PFSK-1 (cell line): ENCODE results near the gene ACKR2.

Experiments used
- FOXP2 ChIP-seq: optimal IDR thresholded peaks from 2 replicates; pipeline ENCODE3; 2011; ENCODE audit warnings: borderline replicate concordance, control low read depth, inconsistent platforms; ENCODE audit not compliant: insufficient read depth; ENCODE audit errors: extremely low read length, extremely low read depth
- POLR2AphosphoS5 ChIP-seq: IDR thresholded peaks from 2 replicates; pipeline ENCODE4 v1.6.1; 2012; ENCODE audit warnings: low read depth, mild to moderate bottlenecking, control low read depth, low read length, moderate library complexity
- SIN3A ChIP-seq: IDR thresholded peaks from 2 replicates; pipeline ENCODE4 v1.6.1; 2012; ENCODE audit warnings: mild to moderate bottlenecking, low read length, moderate library complexity, borderline replicate concordance; ENCODE audit not compliant: insufficient read depth
- TAF1 ChIP-seq: IDR thresholded peaks from 2 replicates; pipeline ENCODE4 v1.6.1; 2012; ENCODE audit warnings: low read length, control low read depth, borderline replicate concordance; ENCODE audit not compliant: insufficient read depth
- TF ChIP-seq, protein P1 (sequence below), 2 experiments: IDR thresholded peaks; 2 replicates each; pipeline versions ENCODE4 v1.6.1 to v1.8.0; 2011 to 2012; ENCODE audit warnings: low read depth in 2 of 2, low read length in 2 of 2, control low read depth in 1 of 2, inconsistent platforms in 1 of 2, mild to moderate bottlenecking in 1 of 2, moderate library complexity in 1 of 2; ENCODE audit not compliant: insufficient read depth in 1 of 2

The ACKR2 gene

DNA sequence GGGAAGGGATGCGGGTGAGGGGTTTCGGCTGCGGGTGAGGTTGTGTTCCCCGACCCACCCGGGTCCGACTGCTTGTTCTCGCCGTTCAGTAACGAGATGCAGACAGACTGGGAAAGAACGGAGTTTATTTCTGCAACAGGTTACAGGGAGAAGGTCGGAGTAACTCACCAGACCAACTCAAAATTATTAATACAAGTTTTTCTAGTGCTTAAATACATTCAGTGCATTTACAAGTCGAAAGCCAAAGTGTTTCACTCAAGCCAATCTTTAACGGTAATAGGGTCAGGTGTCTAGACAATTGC is 4.5 kb upstream of the ACKR2 start:
- TF ChIP-seq FOXP2 (no peak), TAF1 (no peak)

DNA sequence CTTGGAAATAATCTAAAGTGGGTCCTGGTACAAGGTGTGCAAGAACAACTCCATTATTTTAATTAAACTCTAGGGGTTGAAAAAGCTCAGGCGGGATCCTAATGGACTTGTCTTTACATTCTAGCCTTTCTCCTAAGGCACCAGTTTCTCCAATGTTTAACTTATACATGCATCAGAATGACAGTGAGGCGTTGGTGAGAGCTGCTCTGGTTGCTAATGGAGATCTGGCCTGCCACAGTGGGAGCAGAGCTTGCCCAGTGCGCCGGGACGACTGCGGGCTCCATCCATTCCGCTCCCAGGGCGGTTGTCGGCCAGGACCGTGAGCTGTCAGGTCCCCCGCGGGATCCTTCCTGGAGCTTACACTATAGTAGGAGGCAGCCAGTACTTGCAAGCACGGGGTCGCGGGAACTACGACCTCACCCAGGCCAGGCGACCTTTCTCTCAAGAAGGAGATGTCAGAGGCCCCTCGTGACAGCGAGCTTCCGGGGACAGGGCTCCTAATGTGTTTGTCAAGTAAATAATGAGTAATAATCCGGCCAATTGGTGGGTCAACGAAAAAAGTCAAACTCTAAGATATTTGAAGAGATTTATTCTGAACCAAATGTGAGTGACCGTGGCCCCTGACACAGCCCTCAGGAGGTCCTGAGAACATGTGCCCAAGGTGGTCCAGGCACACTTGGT is 4.0 kb upstream of the ACKR2 start:
- TF ChIP-seq TAF1 (no peak), POLR2AphosphoS5 (no peak), SIN3A (no peak), FOXP2 (no peak)
- TF ChIP-seq, protein P1, sequence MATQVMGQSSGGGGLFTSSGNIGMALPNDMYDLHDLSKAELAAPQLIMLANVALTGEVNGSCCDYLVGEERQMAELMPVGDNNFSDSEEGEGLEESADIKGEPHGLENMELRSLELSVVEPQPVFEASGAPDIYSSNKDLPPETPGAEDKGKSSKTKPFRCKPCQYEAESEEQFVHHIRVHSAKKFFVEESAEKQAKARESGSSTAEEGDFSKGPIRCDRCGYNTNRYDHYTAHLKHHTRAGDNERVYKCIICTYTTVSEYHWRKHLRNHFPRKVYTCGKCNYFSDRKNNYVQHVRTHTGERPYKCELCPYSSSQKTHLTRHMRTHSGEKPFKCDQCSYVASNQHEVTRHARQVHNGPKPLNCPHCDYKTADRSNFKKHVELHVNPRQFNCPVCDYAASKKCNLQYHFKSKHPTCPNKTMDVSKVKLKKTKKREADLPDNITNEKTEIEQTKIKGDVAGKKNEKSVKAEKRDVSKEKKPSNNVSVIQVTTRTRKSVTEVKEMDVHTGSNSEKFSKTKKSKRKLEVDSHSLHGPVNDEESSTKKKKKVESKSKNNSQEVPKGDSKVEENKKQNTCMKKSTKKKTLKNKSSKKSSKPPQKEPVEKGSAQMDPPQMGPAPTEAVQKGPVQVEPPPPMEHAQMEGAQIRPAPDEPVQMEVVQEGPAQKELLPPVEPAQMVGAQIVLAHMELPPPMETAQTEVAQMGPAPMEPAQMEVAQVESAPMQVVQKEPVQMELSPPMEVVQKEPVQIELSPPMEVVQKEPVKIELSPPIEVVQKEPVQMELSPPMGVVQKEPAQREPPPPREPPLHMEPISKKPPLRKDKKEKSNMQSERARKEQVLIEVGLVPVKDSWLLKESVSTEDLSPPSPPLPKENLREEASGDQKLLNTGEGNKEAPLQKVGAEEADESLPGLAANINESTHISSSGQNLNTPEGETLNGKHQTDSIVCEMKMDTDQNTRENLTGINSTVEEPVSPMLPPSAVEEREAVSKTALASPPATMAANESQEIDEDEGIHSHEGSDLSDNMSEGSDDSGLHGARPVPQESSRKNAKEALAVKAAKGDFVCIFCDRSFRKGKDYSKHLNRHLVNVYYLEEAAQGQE (IDR thresholded peaks at IDR 0.05; ENCODE audit: insufficient read depth in 1 of 2, low read depth in 2 of 2, low read length in 2 of 2) = no peak

DNA sequence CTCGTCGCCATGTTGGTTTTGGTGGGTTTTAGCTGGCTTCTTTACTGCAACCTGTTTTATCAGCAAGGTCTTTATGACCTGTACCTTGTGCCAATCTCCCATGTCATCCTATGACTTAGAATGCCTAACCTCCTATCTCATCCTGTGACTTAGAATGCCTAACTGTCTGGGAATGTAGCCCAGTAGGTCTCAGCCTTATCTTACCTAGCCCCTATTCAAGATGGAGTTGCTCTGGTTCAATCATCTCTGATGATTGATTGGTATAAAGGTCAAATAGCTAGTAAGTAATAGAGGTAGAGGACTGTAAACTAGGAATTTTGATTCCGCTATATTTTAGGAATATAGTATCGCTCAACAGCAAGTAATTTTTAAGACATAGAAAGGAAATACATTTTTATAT is 1.3 kb upstream of the ACKR2 start:
- TF ChIP-seq TAF1 = no peak
- TF ChIP-seq FOXP2 = no peak
- TF ChIP-seq, protein P1 (IDR thresholded peaks at IDR 0.05; ENCODE audit: insufficient read depth in 1 of 2, low read depth in 2 of 2, low read length in 2 of 2) = no peak

DNA sequence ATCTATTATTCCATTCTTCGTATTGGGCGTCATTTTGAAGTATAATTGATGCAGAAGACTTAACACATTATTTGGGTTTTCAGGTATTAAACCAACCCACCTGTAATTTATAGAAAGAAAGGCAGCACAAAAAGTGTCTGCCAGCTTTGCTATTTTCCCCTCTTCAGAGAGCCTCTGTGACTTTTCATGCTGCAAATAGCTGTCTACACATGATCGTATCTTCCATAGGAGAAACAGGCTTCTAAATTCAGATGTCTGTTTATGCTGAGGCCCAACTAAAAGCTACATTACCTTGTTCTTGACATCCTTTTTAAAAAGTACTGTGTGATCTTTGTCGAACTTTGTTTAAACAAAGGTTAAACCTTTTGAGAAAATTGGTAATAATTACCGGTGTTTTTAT is 5.0 kb downstream of the ACKR2 start:
- TF ChIP-seq, protein P1 (IDR thresholded peaks at IDR 0.05; ENCODE audit: insufficient read depth in 1 of 2, low read depth in 2 of 2, low read length in 2 of 2) = no peak
- TF ChIP-seq SIN3A (no peak), FOXP2 (no peak), TAF1 (no peak), POLR2AphosphoS5 (no peak)

DNA sequence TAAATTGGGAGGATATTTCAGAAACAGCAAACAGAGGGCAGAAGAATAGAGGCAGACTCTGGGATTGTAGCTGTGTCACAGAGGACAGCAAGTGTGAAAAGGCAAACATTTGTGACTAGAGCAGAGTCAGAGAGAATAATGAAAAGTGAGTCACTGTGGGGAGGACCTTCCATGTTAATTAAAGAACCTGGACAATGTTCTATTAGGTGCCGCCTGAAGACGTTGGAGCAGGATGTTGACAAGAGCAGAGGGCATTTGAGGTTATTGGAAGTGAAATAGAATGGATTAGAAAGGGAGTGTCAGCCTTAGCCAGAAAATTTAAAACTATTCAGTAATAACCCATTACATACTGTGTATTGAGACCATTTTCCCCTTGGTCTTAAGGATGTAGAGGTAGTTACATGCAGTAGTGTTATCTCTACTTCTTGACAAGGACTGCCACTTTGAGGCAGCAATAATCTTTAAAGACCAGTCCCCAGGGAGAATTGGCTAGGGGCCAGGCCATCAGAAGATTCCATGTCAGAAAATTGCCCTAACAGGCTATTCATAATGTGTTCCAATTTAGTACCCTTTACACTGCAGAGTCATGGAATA is 5.8 kb downstream of the ACKR2 start:
- TF ChIP-seq, protein P1 (IDR thresholded peaks at IDR 0.05; ENCODE audit: insufficient read depth in 1 of 2, low read depth in 2 of 2, low read length in 2 of 2) = no peak
- TF ChIP-seq SIN3A (no peak), TAF1 (no peak), POLR2AphosphoS5 (no peak), FOXP2 (no peak)

DNA sequence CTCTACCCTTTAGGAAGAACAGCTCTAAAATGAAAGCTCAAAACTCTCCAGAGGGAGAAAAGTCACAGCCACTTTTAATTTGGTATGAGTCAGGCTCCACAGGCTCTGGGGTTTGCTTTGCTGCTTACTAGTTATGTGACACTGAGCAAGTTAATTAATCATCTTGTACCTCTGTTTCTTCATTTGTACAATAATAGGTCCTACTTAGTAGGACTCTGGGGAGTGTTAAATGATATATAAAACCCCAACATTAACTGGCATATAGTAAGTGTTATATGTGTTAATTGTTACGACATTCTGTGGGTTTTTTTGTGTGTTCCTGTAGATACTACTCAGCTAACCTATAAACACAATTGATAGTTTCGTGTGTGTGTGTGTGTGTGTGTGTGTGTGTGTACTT is 6.6 kb downstream of the ACKR2 start:
- TF ChIP-seq, protein P1 (IDR thresholded peaks at IDR 0.05; ENCODE audit: insufficient read depth in 1 of 2, low read depth in 2 of 2, low read length in 2 of 2) = no peak
- TF ChIP-seq TAF1 (no peak), FOXP2 (no peak), SIN3A (no peak), POLR2AphosphoS5 (no peak)
